Endodermal cell (in vitro differentiated cells): ENCODE results near the gene WDHD1. TPM values are rescaled to one million over a fixed set of nuclear protein-coding genes. Genes with fewer than 3 reads are reported as not detected.
"Not testable (repeated sequence)": the region's sequence is repeated elsewhere in the genome, so short reads cannot be mapped to it uniquely, and the experiment has no call there.

Source experiments
- DNase-seq: peaks from one replicate; pipeline ENCODE4 v3.0.0-alpha.2; 2017
- H3K27ac ChIP-seq: 2 replicates; pipeline ENCODE4 v1.5.1; 2013; ENCODE audit warnings: mild to moderate bottlenecking, low read depth, low read length, moderate library complexity
- H3K27me3 ChIP-seq: 2 replicates; pipeline ENCODE4 v1.6.1; 2013; ENCODE audit warnings: mild to moderate bottlenecking, low read length, moderate library complexity; ENCODE audit not compliant: insufficient read depth, control insufficient read depth, poor library complexity, severe bottlenecking
- H3K36me3 ChIP-seq: 2 replicates; pipeline ENCODE4 v1.7.0; 2013; ENCODE audit warnings: mild to moderate bottlenecking, low read length, moderate library complexity; ENCODE audit not compliant: control insufficient read depth, insufficient read depth
- H3K4me1 ChIP-seq: one replicate; pipeline ENCODE4 v1.7.0; 2013; ENCODE audit warnings: low read length; ENCODE audit not compliant: control insufficient read depth, insufficient read depth
- H3K4me3 ChIP-seq: 2 replicates; pipeline ENCODE4 v1.5.1; 2013; ENCODE audit warnings: mild to moderate bottlenecking, low read length, moderate library complexity
- H3K9ac ChIP-seq: 2 replicates; pipeline ENCODE4 v1.6.1; 2013; ENCODE audit warnings: mild to moderate bottlenecking, low read length, moderate library complexity; ENCODE audit not compliant: poor library complexity, severe bottlenecking; ENCODE audit errors: extremely low read depth
- H3K9me3 ChIP-seq: 2 replicates; pipeline ENCODE4 v1.6.1; 2013; ENCODE audit warnings: mild to moderate bottlenecking, low read length, moderate library complexity; ENCODE audit not compliant: control insufficient read depth
- H3K27ac Mint-ChIP-seq: 2 replicates; pipeline ENCODE4 v1.8.0; 2020; ENCODE audit warnings: mixed read lengths
- H3K27me3 Mint-ChIP-seq: 2 replicates; pipeline ENCODE4 v1.8.0; 2021; ENCODE audit warnings: mild to moderate bottlenecking, mixed read lengths; ENCODE audit not compliant: insufficient read depth
- H3K36me3 Mint-ChIP-seq: 2 replicates; pipeline ENCODE4 v1.8.0; 2020; ENCODE audit warnings: low read depth, mixed read lengths
- H3K4me1 Mint-ChIP-seq: 2 replicates; pipeline ENCODE4 v1.8.0; 2020; ENCODE audit warnings: mixed read lengths
- H3K4me3 Mint-ChIP-seq: 2 replicates; pipeline ENCODE4 v1.8.0; 2020; ENCODE audit warnings: mild to moderate bottlenecking, moderate library complexity, mixed read lengths
- H3K9me3 Mint-ChIP-seq: 2 replicates; pipeline ENCODE4 v1.8.0; 2020; ENCODE audit warnings: mild to moderate bottlenecking, mixed read lengths
- CTCF ChIP-seq: fragments of 200-600 bp; sonication (generic); conservative IDR thresholded peaks from 2 replicates; pipeline ENCODE4 v1.5.0; 2021; ENCODE audit warnings: antibody characterized with exemption, mild to moderate bottlenecking
- WGBS, 2 experiments: methylation state at CpG; one replicate each; pipeline versions ENCODE4 v1.1.5 to v1.1.7; 2013; ENCODE audit warnings: missing lambda C conversion rate in 2 of 2, mixed read lengths in 1 of 2; ENCODE audit not compliant: insufficient coverage in 1 of 2, insufficient read length in 1 of 2; 5-methylcytosine and 5-hydroxymethylcytosine counted together
- total RNA-seq, 2 donors: library from RNA; stranded (reverse); fragmentation: NEBNext Ultra II Directional in 1 of 2; extraction: Animal tissue kit (Norgen Biotek cat#: 25700) in 1 of 2; gene quantifications; 2 replicates in 1 of 2; 3 replicates in 1 of 2; pipeline ENCODE4 v1.2.1, GENCODE V29; 2021

Gene WDHD1
- total RNA-seq, 2 donors from 2014 or later, result 63.4 to 99.3 TPM

GRCh38 chr14:54918427-54918826 lies 108.5 kb downstream of the WDHD1 start:
- no peak for DNase-seq
- Histone ChIP-seq H3K36me3 (no peaks in the 10 kb centered on the region), H3K9ac (no peak overlapping the region), H3K4me3 (no peak overlapping the region), H3K27me3 (no peaks in the 10 kb centered on the region), H3K9me3 (no peaks in the 10 kb centered on the region), H3K27ac (no peak overlapping the region), H3K4me1 (no peaks in the 10 kb centered on the region)
- no peak for TF ChIP-seq CTCF
- Mint-ChIP-seq H3K4me3 (no peak overlapping the region), H3K27ac (no peak overlapping the region), H3K4me1 (no peaks in the 10 kb centered on the region), H3K36me3 (no peaks in the 10 kb centered on the region), H3K27me3 (peaks cover 2% of the 10 kb centered on the region), H3K9me3 (no peaks in the 10 kb centered on the region)
- WGBS, 2 experiments, result 67 to 90% methylated on average over 4 to 5 of the region's 5 CpGs

- H3K4me1 Mint-ChIP-seq, result peaks cover 6% of the 10 kb centered on the region
- TF ChIP-seq CTCF, result no peak
- Histone ChIP-seq H3K4me1 (no peaks in the 10 kb centered on the region), H3K9me3 (no peaks in the 10 kb centered on the region), H3K9ac (no peak overlapping the region), H3K27ac (no peak overlapping the region), H3K36me3 (no peaks in the 10 kb centered on the region), H3K4me3 (no peak overlapping the region), H3K27me3 (no peaks in the 10 kb centered on the region)
- no peaks in the 10 kb centered on the region for H3K36me3 Mint-ChIP-seq
- H3K27ac Mint-ChIP-seq, result no peak overlapping the region
- no peak for DNase-seq
- no peaks in the 10 kb centered on the region for H3K9me3 Mint-ChIP-seq
- no peak overlapping the region for H3K4me3 Mint-ChIP-seq
- H3K27me3 Mint-ChIP-seq, result peaks cover 2% of the 10 kb centered on the region
- WGBS, 2 experiments, result no CpG with 5 or more reads among the region's 1 CpG
Measured at GRCh38 chr14:54916101-54916500, 110.8 kb downstream of the WDHD1 start.

GRCh38 chr14:54909817-54910558 lies 116.9 kb downstream of the WDHD1 start:
- H3K9ac ChIP-seq, result no peak overlapping the region
- Mint-ChIP-seq H3K27ac (no peak overlapping the region), H3K27me3 (peaks cover 17% of the 10 kb centered on the region), H3K4me1 (peaks cover 6% of the 10 kb centered on the region), H3K36me3 (no peaks in the 10 kb centered on the region), H3K9me3 (no peaks in the 10 kb centered on the region), H3K4me3 (no peak overlapping the region)
- 97% methylated on average over 5 of the region's 5 CpGs; no CpG with 5 or more reads in 1 of the 2 experiments for WGBS, 2 experiments
- no peak for DNase-seq
- no peak for TF ChIP-seq CTCF
- H3K4me1 ChIP-seq, result no peaks in the 10 kb centered on the region
- no peaks in the 10 kb centered on the region for H3K9me3 ChIP-seq
- no peak overlapping the region for H3K27ac ChIP-seq
- H3K4me3 ChIP-seq, result no peak overlapping the region
- peaks cover 7% of the 10 kb centered on the region for H3K27me3 ChIP-seq
- H3K36me3 ChIP-seq, result no peaks in the 10 kb centered on the region

- not testable (repeated sequence) for H3K4me3 ChIP-seq, H3K9ac ChIP-seq, H3K36me3 ChIP-seq, H3K4me1 Mint-ChIP-seq, H3K9me3 ChIP-seq, H3K27ac Mint-ChIP-seq, H3K4me1 ChIP-seq, H3K27ac ChIP-seq, H3K36me3 Mint-ChIP-seq, H3K9me3 Mint-ChIP-seq, DNase-seq, H3K4me3 Mint-ChIP-seq
- H3K27me3 ChIP-seq, result peaks cover 11% of the 10 kb centered on the region
- H3K27me3 Mint-ChIP-seq, result peaks cover 17% of the 10 kb centered on the region
- 94 to 100% methylated on average over 2 to 3 of the region's 4 CpGs for WGBS, 2 experiments
Measured at GRCh38 chr14:54908973-54909372, 117.9 kb downstream of the WDHD1 start.
